D721Med (cell line): ENCODE results near the gene CNOT10.
A peak's percentile ranks its signal among the peaks of the same experiment; 100 is the strongest.
"Not testable (repeated sequence)": the region's sequence is repeated elsewhere in the genome, so short reads cannot be mapped to it uniquely, and the experiment has no call there.

Source experiments
- DNase-seq: peaks from one replicate; pipeline ENCODE4 v3.0.0; 2011; ENCODE audit warnings: low spot score; ENCODE audit not compliant: insufficient read length
- FAIRE-seq: peaks from 2 replicates; lab custom pipeline; 2011; peaks lifted over from hg19 to GRCh38; lab: Jason Lieb, UNC
- CTCF ChIP-seq: IDR thresholded peaks from 2 replicates; pipeline ENCODE4 v1.5.1; 2012; ENCODE audit warnings: mild to moderate bottlenecking, control low read depth; ENCODE audit not compliant: insufficient read depth; ENCODE audit errors: missing control alignments

The CNOT10 gene

GRCh38 chr3:32684800-32685542, at the start of gene CNOT10:
Gene CNOT10, plus strand, starts transcription at chr3:32685188. Its CDS starts 273 bp downstream, at chr3:32685461.
- DNase-seq (peak; percentile 56), FAIRE-seq (no peak)
- no peak for TF ChIP-seq CTCF

- DNase-seq: no peak
- FAIRE-seq: no peak
- no peak for TF ChIP-seq CTCF
Observed at GRCh38 chr3:32640939-32641338, 44.0 kb upstream of the CNOT10 start.

DNA sequence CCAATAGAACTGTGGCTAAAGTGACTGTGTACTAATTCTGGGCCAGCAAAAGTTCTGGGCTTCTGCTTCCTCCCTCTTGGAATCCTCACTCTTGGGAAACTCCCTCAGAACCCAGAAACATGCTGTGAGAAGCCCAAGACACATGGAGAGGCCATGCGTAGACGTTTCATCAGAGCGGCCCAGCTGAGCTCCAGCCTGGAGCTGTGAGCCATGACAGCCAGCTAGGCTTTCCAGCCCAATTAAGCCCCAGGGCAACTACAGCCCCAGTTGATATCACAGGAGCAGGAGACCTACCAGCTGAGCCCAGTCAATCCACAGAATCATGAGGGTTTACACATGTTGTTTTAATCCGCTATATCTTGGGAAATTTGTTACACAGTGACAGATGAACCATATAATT, 43.6 kb upstream of the CNOT10 start:
- FAIRE-seq: no peak
- DNase-seq: no peak
- no peak for TF ChIP-seq CTCF

GRCh38 chr3:32643354-32643753, 41.6 kb upstream of the CNOT10 start:
- no peak for FAIRE-seq
- TF ChIP-seq CTCF: no peak

GRCh38 chr3:32643816-32644215, 41.2 kb upstream of the CNOT10 start:
- no peak for TF ChIP-seq CTCF
- DNase-seq (no peak), FAIRE-seq (no peak)

More at GRCh38 chr3:32643354-32643753, 41.6 kb upstream of the CNOT10 start:
- DNase-seq: no peak

DNA sequence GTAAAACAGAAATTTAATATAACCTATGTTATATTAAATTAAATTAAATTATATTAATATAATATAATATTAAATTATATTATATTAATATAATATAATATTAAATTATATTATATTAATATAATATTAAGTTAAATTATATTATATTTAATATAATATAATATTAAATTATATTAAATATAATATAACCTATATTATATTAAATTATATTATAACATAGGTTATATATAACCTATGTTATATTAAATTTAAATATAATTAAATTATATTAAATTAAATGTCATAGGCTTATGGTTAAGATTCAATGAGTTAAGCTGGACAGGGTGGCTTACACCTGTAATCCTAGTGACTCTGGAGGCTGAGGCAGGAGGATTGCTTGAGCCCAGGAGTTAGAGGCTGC, 40.6 kb upstream of the CNOT10 start:
- DNase-seq: no peak
- TF ChIP-seq CTCF: no peak
- FAIRE-seq: no peak

DNA sequence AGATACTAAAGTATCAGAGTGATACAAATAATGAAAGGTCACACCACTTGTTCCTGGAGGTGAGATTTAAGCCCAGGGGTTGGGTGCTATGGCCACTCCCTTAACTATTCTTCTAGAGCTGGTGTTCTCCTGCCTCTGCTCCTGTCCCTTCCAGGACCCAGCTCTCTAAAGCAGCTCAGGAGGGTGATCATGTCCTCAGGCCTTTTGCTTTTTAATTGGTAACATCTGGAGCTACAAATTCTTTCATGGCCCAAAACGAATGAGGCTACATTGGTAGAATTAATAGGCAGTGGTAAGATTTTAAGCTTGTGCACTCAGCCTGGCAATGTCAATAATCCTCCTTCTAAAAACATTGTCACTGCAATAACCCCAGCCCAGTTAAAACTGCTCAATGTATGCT, 38.2 kb upstream of the CNOT10 start:
- FAIRE-seq (no peak), DNase-seq (no peak)
- TF ChIP-seq CTCF: no peak

DNA sequence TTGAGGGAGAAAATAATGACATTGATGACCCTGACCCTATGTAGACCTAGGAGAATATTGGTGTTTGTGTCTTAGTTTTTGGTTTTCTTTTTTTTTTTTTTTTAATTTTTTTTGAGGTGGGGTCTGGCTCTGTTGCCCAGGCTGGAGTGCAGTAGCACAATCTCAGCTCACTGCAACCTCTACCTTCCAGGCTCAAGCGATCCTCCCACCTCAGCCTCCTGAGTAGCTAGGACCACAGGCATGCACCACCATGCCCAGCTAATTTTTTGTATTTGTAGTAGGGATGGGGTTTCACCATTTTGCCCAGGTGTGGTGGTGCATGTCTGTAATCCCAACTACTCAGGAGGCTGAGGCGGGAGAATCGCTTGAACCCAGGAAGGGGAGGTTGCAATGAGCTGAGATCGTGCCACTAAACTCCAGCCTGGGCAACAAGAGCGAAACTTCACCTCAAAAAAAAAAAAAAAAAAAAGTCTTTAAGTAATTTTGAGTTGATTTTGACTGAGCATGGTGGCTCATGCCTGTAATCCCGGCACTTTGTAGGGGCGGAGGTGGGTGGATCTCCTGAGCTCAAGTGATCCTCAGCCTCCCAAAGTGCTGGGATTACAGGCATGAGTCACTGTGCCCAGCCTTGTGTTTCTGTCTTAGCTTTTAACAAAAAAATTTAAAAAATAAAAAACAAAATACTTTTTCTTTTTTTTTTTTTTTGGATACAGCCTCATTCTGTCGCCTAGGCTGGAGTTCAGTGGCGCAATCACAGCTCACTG, 32.5 kb upstream of the CNOT10 start:
- not testable (repeated sequence) for FAIRE-seq, DNase-seq
